ENCODE measurements around the gene RGS12.

DNA sequence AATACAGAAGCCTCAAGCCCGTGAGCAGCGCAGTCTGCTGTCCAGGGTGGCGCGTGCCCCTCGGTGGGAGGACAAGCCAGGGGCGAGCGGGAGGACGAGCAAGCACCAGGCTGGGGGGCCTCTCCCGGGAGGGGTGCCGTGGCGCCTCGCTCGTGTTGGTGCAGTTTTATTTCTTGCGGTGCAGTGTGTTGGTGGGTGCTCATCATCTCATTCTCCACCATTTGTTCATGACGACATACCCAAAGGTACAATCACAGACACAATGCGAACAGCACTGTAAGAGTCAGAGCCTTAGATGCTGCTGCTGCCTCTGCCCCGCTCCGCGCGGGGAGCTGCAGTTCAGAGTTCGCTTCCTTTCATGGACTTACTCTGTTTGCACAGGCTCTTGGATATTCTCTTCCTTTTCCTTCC, 30.3 kb downstream of the RGS12 start:
- TF ChIP-seq, protein P1, sequence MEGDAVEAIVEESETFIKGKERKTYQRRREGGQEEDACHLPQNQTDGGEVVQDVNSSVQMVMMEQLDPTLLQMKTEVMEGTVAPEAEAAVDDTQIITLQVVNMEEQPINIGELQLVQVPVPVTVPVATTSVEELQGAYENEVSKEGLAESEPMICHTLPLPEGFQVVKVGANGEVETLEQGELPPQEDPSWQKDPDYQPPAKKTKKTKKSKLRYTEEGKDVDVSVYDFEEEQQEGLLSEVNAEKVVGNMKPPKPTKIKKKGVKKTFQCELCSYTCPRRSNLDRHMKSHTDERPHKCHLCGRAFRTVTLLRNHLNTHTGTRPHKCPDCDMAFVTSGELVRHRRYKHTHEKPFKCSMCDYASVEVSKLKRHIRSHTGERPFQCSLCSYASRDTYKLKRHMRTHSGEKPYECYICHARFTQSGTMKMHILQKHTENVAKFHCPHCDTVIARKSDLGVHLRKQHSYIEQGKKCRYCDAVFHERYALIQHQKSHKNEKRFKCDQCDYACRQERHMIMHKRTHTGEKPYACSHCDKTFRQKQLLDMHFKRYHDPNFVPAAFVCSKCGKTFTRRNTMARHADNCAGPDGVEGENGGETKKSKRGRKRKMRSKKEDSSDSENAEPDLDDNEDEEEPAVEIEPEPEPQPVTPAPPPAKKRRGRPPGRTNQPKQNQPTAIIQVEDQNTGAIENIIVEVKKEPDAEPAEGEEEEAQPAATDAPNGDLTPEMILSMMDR (IDR thresholded peaks at IDR 0.05; ENCODE audit: low read depth, low read length) = no peak
- TF ChIP-seq EZH2phosphoT487 (IDR thresholded peaks at IDR 0.05; ENCODE audit: low read depth) = no peak
